ENCODE results near the gene PPIE.
"Not testable (repeated sequence)": the region's sequence is repeated elsewhere in the genome, so short reads cannot be mapped to it uniquely, and the experiment has no call there.

PPIE gene

DNA sequence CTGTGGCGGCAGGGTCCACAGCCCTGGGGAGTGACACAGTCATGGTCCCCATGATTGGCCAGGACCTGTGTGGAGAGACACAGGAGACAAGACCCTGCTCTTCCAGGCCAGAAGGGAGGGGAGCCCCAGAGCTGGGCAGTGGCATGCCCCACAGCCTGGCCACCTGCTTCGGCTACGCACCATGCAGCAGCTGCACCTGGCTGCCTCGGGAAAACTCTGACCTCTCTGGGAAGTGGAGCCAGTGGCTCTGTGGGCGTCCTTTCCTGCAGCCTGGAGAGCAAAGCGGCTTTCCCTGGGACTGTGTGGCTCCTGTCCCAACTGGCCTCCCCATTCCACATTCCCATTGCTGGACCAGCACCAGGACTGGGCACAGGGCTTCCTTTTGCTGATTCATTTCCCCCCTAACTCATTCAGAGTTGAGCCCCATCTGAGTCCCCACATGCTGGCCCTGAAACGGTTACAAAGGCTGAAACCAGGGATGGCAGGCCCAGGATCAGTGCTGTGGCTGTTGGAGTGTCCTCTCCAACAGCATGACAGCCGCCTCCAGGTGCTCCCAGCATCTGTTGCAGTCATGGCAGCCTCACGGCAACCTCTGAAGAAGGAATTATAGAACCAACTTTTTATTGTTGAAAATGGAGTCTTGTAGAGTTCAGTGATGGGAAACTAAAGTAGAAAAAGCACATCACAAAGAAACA lies 17.4 kb downstream of the PPIE start:
- Histone ChIP-seq H3K4me3 (no peak overlapping the region), H3K27ac (no peak overlapping the region)

GRCh38 chr1:39757501-39757900 lies 18.8 kb downstream of the PPIE start:
- Histone ChIP-seq H3K27ac (no peak overlapping the region), H3K4me3 (no peak overlapping the region)

GRCh38 chr1:39758556-39759435 lies 20.1 kb downstream of the PPIE start:
- Histone ChIP-seq H3K4me3 (no peak overlapping the region), H3K27ac (no peak overlapping the region)

GRCh38 chr1:39759436-39759726 lies 20.7 kb downstream of the PPIE start:
- no peak overlapping the region for H3K27ac ChIP-seq
- H3K4me3 ChIP-seq = no peak overlapping the region

- Histone ChIP-seq H3K4me3 (no peak overlapping the region), H3K27ac (no peak overlapping the region)
These were observed 21.7 kb downstream of the PPIE start for GRCh38 chr1:39760074-39761008.

- Histone ChIP-seq H3K4me3 (no peak overlapping the region), H3K27ac (no peak overlapping the region)
These were observed 22.3 kb downstream of the PPIE start for GRCh38 chr1:39761016-39761415.

DNA sequence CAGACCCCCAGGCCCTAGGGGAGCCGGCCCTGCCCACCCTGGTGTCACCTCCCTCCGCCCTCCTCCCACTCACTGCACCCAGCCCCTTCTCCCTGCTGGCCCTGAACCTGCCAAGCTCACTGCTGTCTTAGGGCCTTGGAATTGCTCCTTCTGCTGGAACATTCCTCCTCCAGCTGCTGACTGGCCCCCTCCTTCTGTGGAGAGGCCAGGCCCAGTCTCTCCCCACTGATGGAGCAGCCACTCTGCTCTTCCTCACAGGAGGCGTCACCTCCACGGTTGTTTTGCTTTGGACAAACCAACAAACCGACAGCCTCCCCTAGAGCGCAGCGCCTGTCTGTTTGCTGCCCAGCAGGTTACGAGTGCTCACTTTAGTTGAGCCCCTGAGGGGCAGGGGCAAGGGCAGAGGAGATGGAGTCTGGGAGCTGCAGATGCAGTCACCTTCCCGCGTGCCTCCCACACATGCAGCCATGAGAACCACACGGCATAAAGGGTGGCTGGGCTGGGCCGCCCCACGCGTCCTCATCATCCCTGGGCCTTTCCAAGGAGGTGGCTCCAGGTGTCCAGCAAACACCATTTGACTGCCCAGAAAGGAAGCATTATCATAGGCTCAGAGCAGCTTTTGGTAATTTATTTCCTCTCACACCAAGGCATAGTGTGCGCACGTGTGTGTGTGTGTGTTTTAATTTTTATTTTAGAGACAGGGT lies 23.0 kb downstream of the PPIE start:
- no peak overlapping the region for H3K4me3 ChIP-seq
- no peak overlapping the region for H3K27ac ChIP-seq

DNA sequence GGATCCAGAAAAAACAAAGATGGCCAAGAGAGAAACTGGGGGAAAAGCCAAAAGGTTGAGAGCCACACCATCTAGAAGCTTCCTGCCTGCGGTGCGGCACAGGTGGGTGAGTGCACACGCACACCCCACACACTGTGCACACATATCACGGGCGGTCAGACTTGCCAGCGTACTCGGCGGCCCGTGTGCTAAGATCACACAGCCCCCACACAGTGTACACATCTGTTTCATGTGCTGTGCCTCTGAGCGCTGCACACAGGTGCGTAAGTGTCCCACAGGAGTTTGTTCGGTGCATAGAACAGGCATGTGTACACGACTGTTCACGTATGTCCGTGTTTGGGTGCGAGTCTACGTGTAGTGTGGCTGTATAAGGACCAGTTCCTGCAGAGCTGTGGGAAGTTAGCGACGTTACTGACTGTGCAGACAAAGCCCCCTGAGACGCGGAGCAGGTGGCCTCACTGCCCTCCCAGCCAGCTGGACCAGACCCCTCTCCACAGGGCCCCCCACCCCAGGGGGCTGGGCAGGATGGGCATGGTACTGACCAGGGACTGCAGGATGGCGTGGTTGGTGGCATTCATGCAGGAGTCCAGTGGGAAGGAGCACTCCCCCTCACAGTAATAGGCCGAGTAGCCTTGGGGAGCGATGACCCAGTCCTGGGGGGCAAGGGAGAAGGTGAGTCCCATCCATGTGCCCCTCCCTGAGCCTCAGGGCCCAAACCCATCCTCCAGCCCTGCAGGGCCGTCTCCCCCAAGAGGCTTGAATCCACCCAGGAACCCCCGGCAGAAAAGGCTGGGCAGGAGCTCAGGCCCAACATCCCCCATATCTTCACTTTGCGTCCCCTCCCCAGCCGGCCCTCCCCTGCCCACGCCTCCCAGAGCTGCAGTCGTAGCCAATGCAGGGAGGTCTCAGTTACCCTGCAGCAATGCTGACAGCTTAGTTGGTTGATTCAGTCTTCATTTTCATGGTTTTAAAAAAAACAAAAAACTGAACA lies 24.2 kb downstream of the PPIE start:
- H3K4me3 ChIP-seq = no peak overlapping the region
- no peak overlapping the region for H3K27ac ChIP-seq

DNA sequence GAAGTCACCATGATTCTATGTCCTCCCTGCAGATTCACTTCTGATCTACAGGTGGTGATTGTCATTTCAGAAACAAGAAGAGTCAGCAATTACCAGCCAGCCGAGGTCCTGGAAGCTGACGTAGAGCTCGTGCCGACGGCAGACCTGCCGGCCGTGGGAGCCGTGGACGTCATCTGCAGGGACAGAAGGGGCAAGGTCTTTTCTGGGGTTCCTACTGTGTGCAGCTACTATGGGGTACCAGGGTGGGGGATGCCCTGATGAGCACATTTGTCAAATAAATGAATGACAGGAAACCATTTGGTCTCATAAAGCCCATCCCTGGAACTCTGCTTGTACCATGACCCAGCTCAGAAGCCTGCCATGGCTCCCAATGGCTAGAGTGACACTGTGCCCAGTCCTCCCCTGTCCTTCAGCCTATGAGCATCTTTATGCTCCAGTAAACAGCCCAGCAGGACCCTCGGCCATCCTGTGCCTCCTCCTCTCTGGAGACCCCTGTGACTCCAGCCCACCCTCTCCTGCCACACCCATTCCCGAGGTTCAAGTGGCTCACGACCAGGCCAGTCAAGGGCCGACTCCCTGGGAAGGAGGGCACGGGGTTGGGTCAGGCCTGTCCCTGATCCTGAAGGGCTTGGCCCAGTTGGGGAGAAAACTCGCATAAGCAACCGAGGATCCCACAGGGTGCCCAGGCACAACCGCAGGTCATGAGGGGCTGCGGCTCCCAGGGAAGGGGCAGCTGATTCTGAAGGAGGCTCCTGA lies 25.1 kb downstream of the PPIE start:
- H3K4me3 ChIP-seq, H3K27ac ChIP-seq: not testable (repeated sequence)

DNA sequence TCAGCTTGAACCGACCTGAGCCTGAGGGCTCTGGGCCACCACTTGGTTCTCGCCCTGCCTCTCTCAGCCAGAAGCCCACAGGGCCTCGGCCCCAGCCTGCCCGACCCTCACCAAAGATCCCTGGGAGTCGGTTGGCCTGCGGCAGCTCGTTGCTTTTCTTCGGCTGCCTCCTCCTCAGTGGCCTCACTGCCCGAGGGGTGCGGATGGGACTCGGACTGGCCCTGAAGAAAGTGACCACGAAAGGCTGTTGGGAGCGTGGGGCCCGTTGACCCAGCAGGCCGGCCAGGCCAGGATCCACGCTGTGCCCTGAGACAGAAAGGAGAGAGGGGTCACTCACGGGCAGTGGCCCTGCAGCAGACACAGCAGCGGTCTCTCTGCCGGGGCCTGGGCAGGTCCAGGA lies 25.8 kb downstream of the PPIE start:
- not testable (repeated sequence) for H3K4me3 ChIP-seq, H3K27ac ChIP-seq

DNA sequence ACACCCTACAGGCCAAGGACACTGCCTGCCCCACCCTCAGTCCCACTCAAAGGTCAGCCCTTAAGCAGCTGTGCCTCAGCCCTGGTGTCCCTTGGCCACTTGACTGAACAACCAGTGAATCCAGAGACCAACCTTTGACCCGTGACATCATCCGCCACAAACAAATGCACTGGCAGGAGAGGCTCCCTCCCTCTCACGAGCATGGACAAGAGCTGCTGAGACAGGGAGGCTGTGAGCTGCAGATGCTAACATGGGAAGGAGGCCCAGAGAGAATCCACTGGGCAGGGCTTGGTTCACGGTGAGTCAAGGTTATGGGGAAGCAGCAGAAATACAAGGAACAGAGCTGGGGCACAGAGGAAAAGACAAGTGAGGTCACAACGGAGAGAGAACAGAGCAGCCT lies 27.8 kb downstream of the PPIE start:
- H3K4me3 ChIP-seq, H3K27ac ChIP-seq: not testable (repeated sequence)

GRCh38 chr1:39769502-39769901 lies 30.8 kb downstream of the PPIE start:
- not testable (repeated sequence) for H3K4me3 ChIP-seq, H3K27ac ChIP-seq

GRCh38 chr1:39770100-39771021 lies 31.7 kb downstream of the PPIE start:
- not testable (repeated sequence) for H3K27ac ChIP-seq, H3K4me3 ChIP-seq

DNA sequence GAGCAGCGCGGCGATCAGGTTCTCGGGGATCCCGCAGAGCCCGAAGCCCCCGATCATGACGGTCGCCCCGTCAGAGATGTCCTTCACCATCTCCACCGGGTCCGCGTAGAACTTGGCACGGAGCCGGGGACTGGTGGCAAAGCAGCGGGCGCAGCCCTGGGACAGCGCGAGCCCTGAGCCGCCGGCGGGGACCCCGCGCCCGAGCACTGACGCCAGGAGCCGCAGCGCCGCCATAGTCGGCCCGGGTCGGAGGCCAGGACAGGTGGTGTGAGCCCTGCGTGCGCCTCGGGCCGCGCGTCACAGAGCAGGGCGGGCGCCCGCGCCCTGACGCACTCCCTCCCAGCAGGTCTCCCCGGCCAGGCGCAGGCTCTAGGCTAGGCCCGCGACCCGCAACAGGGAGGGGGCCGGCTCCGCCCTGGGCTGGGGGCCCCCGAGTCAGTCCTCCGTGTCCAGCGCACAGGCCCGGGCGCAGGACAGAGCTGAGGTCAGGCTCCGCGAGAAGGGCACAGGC lies 32.4 kb downstream of the PPIE start, which contains the start of gene OXCT2:
TSS of gene OXCT2 (minus strand) at position 327 of the 511 bp plus-strand sequence. CDS start at position 234, 93 bp downstream.
- not testable (repeated sequence) for H3K27ac ChIP-seq
- H3K4me3 ChIP-seq = peak within 1 kb of the TSS in 1 of 7 experiments; percentile 10

- not testable (repeated sequence) for H3K4me3 ChIP-seq, H3K27ac ChIP-seq
These were observed 34.8 kb downstream of the PPIE start for GRCh38 chr1:39773369-39773979.

- not testable (repeated sequence) for H3K27ac ChIP-seq, H3K4me3 ChIP-seq
These were observed 36.5 kb downstream of the PPIE start for GRCh38 chr1:39775141-39775540.
